Stimulated activated naive CD8-positive, alpha-beta T cell treated with anti-CD3 and anti-CD28 coated beads, Interleukin-15, amount 100 ng/mL, for 72 hours (primary cell): ENCODE results near the gene TOB2.
"Not testable (repeated sequence)": the region's sequence is repeated elsewhere in the genome, so short reads cannot be mapped to it uniquely, and the experiment has no call there.

ENCODE experiments used
- ATAC-seq: fragments of 150-1000 bp; cut with Tn5 transposase; 2 replicates; pipeline ENCODE4 v1.10.0; 2021; ENCODE audit warnings: mild to moderate bottlenecking, moderate library complexity
- DNase-seq, 2 donors: peaks; one replicate each; pipeline ENCODE4 v3.0.0; 2021 to 2022
- H3K27ac Mint-ChIP-seq, 2 donors: one replicate each; pipeline ENCODE4 v1.8.0; 2022; ENCODE audit warnings: mild to moderate bottlenecking in 2 of 2, mixed read lengths in 2 of 2, moderate library complexity in 2 of 2
- H3K27me3 Mint-ChIP-seq: one replicate; pipeline ENCODE4 v1.8.0; 2022; ENCODE audit warnings: mixed read lengths
- H3K4me1 Mint-ChIP-seq: one replicate; pipeline ENCODE4 v1.8.0; 2022; ENCODE audit warnings: mild to moderate bottlenecking, mixed read lengths
- H3K4me3 Mint-ChIP-seq, 2 donors: one replicate each; pipeline ENCODE4 v1.8.0; 2022; ENCODE audit warnings: mild to moderate bottlenecking in 2 of 2, mixed read lengths in 2 of 2, moderate library complexity in 1 of 2
- H3K9me3 Mint-ChIP-seq, 2 donors: one replicate each; pipeline ENCODE4 v1.8.0; 2022; ENCODE audit warnings: mixed read lengths in 2 of 2

Gene TOB2

GRCh38 chr22:41444360-41445128, 2.1 kb downstream of the TOB2 start:
- DNase-seq = peak; percentile 86 to 93
- Mint-ChIP-seq H3K27me3 (no peaks in the 10 kb centered on the region), H3K4me3 (peak overlapping the region; percentile 98 to 99), H3K9me3 (no peaks in the 10 kb centered on the region), H3K27ac (peak overlapping the region; percentile 99), H3K4me1 (peaks cover 25% of the 10 kb centered on the region)
- ATAC-seq = peak; percentile 67

- Mint-ChIP-seq H3K27ac (no peak overlapping the region), H3K4me3 (peak overlapping the region in 1 of 2 donors; percentile 98)
- no peak for ATAC-seq
Observed at GRCh38 chr22:41442240-41442792, 4.3 kb downstream of the TOB2 start.

GRCh38 chr22:41440511-41440910, 6.1 kb downstream of the TOB2 start:
- not testable (repeated sequence) for H3K9me3 Mint-ChIP-seq, H3K27me3 Mint-ChIP-seq, H3K4me3 Mint-ChIP-seq, DNase-seq, ATAC-seq, H3K27ac Mint-ChIP-seq
- H3K4me1 Mint-ChIP-seq = peaks cover 34% of the 10 kb centered on the region

More at GRCh38 chr22:41442240-41442792, 4.3 kb downstream of the TOB2 start:
- Mint-ChIP-seq H3K27me3 (no peaks in the 10 kb centered on the region), H3K4me1 (peaks cover 21% of the 10 kb centered on the region), H3K9me3 (no peaks in the 10 kb centered on the region)
- DNase-seq = no peak

GRCh38 chr22:41437198-41437597, 9.4 kb downstream of the TOB2 start:
- peak overlapping the region; percentile 65 to 91 for H3K27ac Mint-ChIP-seq

GRCh38 chr22:41436322-41437113, 10.1 kb downstream of the TOB2 start:
- Mint-ChIP-seq H3K27me3 (no peaks in the 10 kb centered on the region), H3K4me1 (peaks cover 27% of the 10 kb centered on the region), H3K4me3 (peak overlapping the region in 1 of 2 donors; percentile 27), H3K27ac (peak overlapping the region in 1 of 2 donors; percentile 91), H3K9me3 (no peaks in the 10 kb centered on the region)
- ATAC-seq (no peak), DNase-seq (no peak)

More at GRCh38 chr22:41437198-41437597, 9.4 kb downstream of the TOB2 start:
- ATAC-seq = no peak
- Mint-ChIP-seq H3K4me1 (peaks cover 26% of the 10 kb centered on the region), H3K9me3 (no peaks in the 10 kb centered on the region), H3K27me3 (no peaks in the 10 kb centered on the region), H3K4me3 (no peak overlapping the region)
- DNase-seq = no peak

GRCh38 chr22:41435560-41435959, 11.0 kb downstream of the TOB2 start:
- no peak for ATAC-seq
- DNase-seq = no peak
- Mint-ChIP-seq H3K27ac (peak overlapping the region in 1 of 2 donors; percentile 79), H3K9me3 (no peaks in the 10 kb centered on the region), H3K4me1 (peaks cover 33% of the 10 kb centered on the region), H3K27me3 (no peaks in the 10 kb centered on the region), H3K4me3 (no peak overlapping the region)

- H3K4me3 Mint-ChIP-seq, DNase-seq, ATAC-seq, H3K27me3 Mint-ChIP-seq, H3K9me3 Mint-ChIP-seq: not testable (repeated sequence)
- H3K27ac Mint-ChIP-seq = peak overlapping the region; percentile 27 to 69
- H3K4me1 Mint-ChIP-seq = peaks cover 33% of the 10 kb centered on the region
Observed at GRCh38 chr22:41434361-41435003, 12.1 kb downstream of the TOB2 start.

- H3K27me3 Mint-ChIP-seq, DNase-seq, H3K4me3 Mint-ChIP-seq, H3K9me3 Mint-ChIP-seq, ATAC-seq: not testable (repeated sequence)
- Mint-ChIP-seq H3K27ac (peak overlapping the region in 1 of 2 donors; percentile 89), H3K4me1 (peaks cover 28% of the 10 kb centered on the region)
Observed at GRCh38 chr22:41433480-41433879, 13.1 kb downstream of the TOB2 start.

- Mint-ChIP-seq H3K9me3 (no peaks in the 10 kb centered on the region), H3K27ac (peak overlapping the region in 1 of 2 donors; percentile 44), H3K4me3 (no peak overlapping the region), H3K27me3 (no peaks in the 10 kb centered on the region), H3K4me1 (peaks cover 26% of the 10 kb centered on the region)
- DNase-seq (no peak), ATAC-seq (no peak)
Observed at GRCh38 chr22:41431656-41432055, 14.9 kb downstream of the TOB2 start.

- Mint-ChIP-seq H3K27me3 (no peaks in the 10 kb centered on the region), H3K4me1 (peaks cover 28% of the 10 kb centered on the region), H3K9me3 (no peaks in the 10 kb centered on the region), H3K27ac (no peak overlapping the region), H3K4me3 (no peak overlapping the region)
- ATAC-seq (no peak), DNase-seq (no peak)
Observed at GRCh38 chr22:41429951-41430332, 16.7 kb downstream of the TOB2 start.

GRCh38 chr22:41429232-41429950, 17.2 kb downstream of the TOB2 start:
- DNase-seq (no peak), ATAC-seq (no peak)
- Mint-ChIP-seq H3K4me1 (peaks cover 30% of the 10 kb centered on the region), H3K4me3 (no peak overlapping the region), H3K27me3 (no peaks in the 10 kb centered on the region), H3K27ac (no peak overlapping the region), H3K9me3 (no peaks in the 10 kb centered on the region)

GRCh38 chr22:41425660-41426365, 20.8 kb downstream of the TOB2 start:
- DNase-seq (peak; percentile 33 to 75), ATAC-seq (peak; percentile 97)
- Mint-ChIP-seq H3K4me1 (peaks cover 20% of the 10 kb centered on the region), H3K27ac (peak overlapping the region in 1 of 2 donors; percentile 24), H3K4me3 (peak overlapping the region in 1 of 2 donors; percentile 40), H3K27me3 (no peaks in the 10 kb centered on the region), H3K9me3 (no peaks in the 10 kb centered on the region)

- Mint-ChIP-seq H3K27ac (no peak overlapping the region), H3K27me3 (no peaks in the 10 kb centered on the region), H3K4me1 (peaks cover 23% of the 10 kb centered on the region), H3K9me3 (no peaks in the 10 kb centered on the region), H3K4me3 (no peak overlapping the region)
- DNase-seq (no peak), ATAC-seq (no peak)
Observed at GRCh38 chr22:41418717-41419116, 27.9 kb downstream of the TOB2 start.

GRCh38 chr22:41417622-41418390, 28.8 kb downstream of the TOB2 start:
- H3K27ac Mint-ChIP-seq = no peak overlapping the region
- H3K4me3 Mint-ChIP-seq = no peak overlapping the region
- H3K27me3 Mint-ChIP-seq = no peaks in the 10 kb centered on the region
- no peak for ATAC-seq
- H3K9me3 Mint-ChIP-seq = no peaks in the 10 kb centered on the region
- H3K4me1 Mint-ChIP-seq = peaks cover 23% of the 10 kb centered on the region
- no peak for DNase-seq
